K562 (cell line): ENCODE measurements around the gene NFIC. TPM values are rescaled to one million over a fixed set of nuclear protein-coding genes. Genes with fewer than 3 reads are reported as not detected.

Source experiments
- CBFA2T3 ChIP-seq: fragments of 450-650 bp; IDR thresholded peaks from 2 replicates; pipeline ENCODE4 v1.6.1; 2017
- CBX5 ChIP-seq: IDR thresholded peaks from 2 replicates; pipeline ENCODE4 v1.6.1; 2014; ENCODE audit warnings: low read depth, borderline replicate concordance
- ESRRA ChIP-seq: fragments of 450-650 bp; IDR thresholded peaks from 2 replicates; pipeline ENCODE4 v1.6.1; 2014; ENCODE audit warnings: low read depth, mild to moderate bottlenecking, moderate library complexity, borderline replicate concordance
- FUS ChIP-seq: fragments of 200-400 bp; formaldehyde crosslinking; optimal IDR thresholded peaks from 2 replicates; pipeline ENCODE3; 2017; ENCODE audit warnings: low read depth, low read length
- GTF2A2 ChIP-seq: IDR thresholded peaks from 2 replicates; pipeline ENCODE4 v1.6.1; 2016; ENCODE audit warnings: mild to moderate bottlenecking, missing genetic modification characterization, missing compliant biosample characterization
- GTF2E2 ChIP-seq: fragments of 200-800 bp; sonication (Bioruptor generic); IDR thresholded peaks from 2 replicates; pipeline ENCODE4 v1.6.1; 2016; ENCODE audit warnings: missing genetic modification characterization, missing compliant biosample characterization
- NONO ChIP-seq, 2 experiments: fragments of 200-400 bp in 1 of 2; fragments of 450-650 bp in 1 of 2; formaldehyde crosslinking in 1 of 2; IDR thresholded peaks; 2 replicates each; pipeline ENCODE4 v1.6.1; 2017; ENCODE audit warnings: low read depth in 2 of 2, mild to moderate bottlenecking in 2 of 2, moderate library complexity in 2 of 2, low read length in 1 of 2
- PCBP2 ChIP-seq: fragments of 200-400 bp; formaldehyde crosslinking; IDR thresholded peaks from 2 replicates; pipeline ENCODE4 v1.6.1; 2018; ENCODE audit warnings: low read length, low read depth, mild to moderate bottlenecking, moderate library complexity; ENCODE audit not compliant: poor library complexity, severe bottlenecking
- POLR3G ChIP-seq: IDR thresholded peaks from 2 replicates; pipeline ENCODE4 v1.6.1; 2011; ENCODE audit not compliant: insufficient read length, insufficient replicate concordance; ENCODE audit errors: extremely low read depth
- RBFOX2 ChIP-seq: fragments of 200-400 bp; formaldehyde crosslinking; IDR thresholded peaks from 2 replicates; pipeline ENCODE4 v1.6.1; 2017; ENCODE audit warnings: low read depth, mild to moderate bottlenecking, low read length, moderate library complexity
- SNRNP70 ChIP-seq: fragments of 200-400 bp; formaldehyde crosslinking; optimal IDR thresholded peaks from 2 replicates; pipeline ENCODE3; 2017; ENCODE audit warnings: low read depth, low read length
- SPI1 ChIP-seq: IDR thresholded peaks from 2 replicates; pipeline ENCODE4 v1.6.1; 2011; ENCODE audit warnings: low read depth, low read length, control low read depth, borderline replicate concordance
- TSC22D4 ChIP-seq: fragments of 450-650 bp; IDR thresholded peaks from 2 replicates; pipeline ENCODE4 v1.6.1; 2016; ENCODE audit warnings: missing genetic modification characterization, missing biosample characterization, control low read depth
- ZFP1 ChIP-seq: fragments of 450-650 bp; formaldehyde crosslinking; IDR thresholded peaks from 2 replicates; pipeline ENCODE4 v1.4.0; 2020; ENCODE audit warnings: mild to moderate bottlenecking, mixed read lengths
- polyA plus RNA-seq, 8 experiments: library from polyadenylated mRNA; depleted of rRNA in 4 of 8; stranded (reverse) in 5 of 8; unstranded in 3 of 8; fragments of >200 nt; fragmentation: Nextera tagmentation in 2 of 8; fragmentation: Illumina TruSeq in 1 of 8; extraction: Ambion mirVana in 2 of 8; extraction: Trizol in 1 of 8; gene quantifications; 2 replicates each; pipeline versions ENCODE4 v1.2.1 to v1.2.3, GENCODE V29; 2011 to 2014; ENCODE audit warnings: inconsistent platforms in 1 of 8, missing spikeins in 1 of 8
- total RNA-seq, 7 experiments: library from RNA; depleted of rRNA in 6 of 7; stranded (reverse); fragments of >200 nt in 6 of 7; fragmentation: Illumina TruSeq in 2 of 7; extraction: Trizol in 2 of 7; gene quantifications; 2 replicates each; pipeline versions ENCODE4 v1.2.1 to v1.2.3, GENCODE V29; 2011 to 2021; ENCODE audit warnings: low replicate concordance in 1 of 7
- TF ChIP-seq, protein P1 (sequence below): sonication (generic); formaldehyde crosslinking; IDR thresholded peaks from 2 replicates; pipeline ENCODE4 v1.8.1; 2023; ENCODE audit warnings: mild to moderate bottlenecking, missing genetic modification reagents
- TF ChIP-seq, protein P2 (sequence below): sonication (generic); formaldehyde crosslinking; IDR thresholded peaks from 2 replicates; pipeline ENCODE4 v1.8.1; 2023; ENCODE audit warnings: mild to moderate bottlenecking, missing genetic modification reagents
- TF ChIP-seq, protein P3 (sequence below): sonication (generic); formaldehyde crosslinking; IDR thresholded peaks from 2 replicates; pipeline ENCODE4 v1.8.1; 2022; ENCODE audit warnings: missing genetic modification reagents
- TF ChIP-seq, protein P4 (sequence below): sonication (generic); formaldehyde crosslinking; IDR thresholded peaks from 2 replicates; pipeline ENCODE4 v1.8.0; 2022; ENCODE audit warnings: missing genetic modification reagents, mild to moderate bottlenecking, moderate library complexity, borderline replicate concordance
- TF ChIP-seq, protein P5 (sequence below): fragments of 450-650 bp; IDR thresholded peaks from 2 replicates; pipeline ENCODE4 v1.6.1; 2017; ENCODE audit warnings: mild to moderate bottlenecking, moderate library complexity

Gene NFIC
- total and polyA plus RNA-seq, 9 of the 15 experiments (the other 6 are each of a cell fraction or from before 2014, with no cell fraction given), result 0.71 to 62.1 (median 6.9) TPM

DNA sequence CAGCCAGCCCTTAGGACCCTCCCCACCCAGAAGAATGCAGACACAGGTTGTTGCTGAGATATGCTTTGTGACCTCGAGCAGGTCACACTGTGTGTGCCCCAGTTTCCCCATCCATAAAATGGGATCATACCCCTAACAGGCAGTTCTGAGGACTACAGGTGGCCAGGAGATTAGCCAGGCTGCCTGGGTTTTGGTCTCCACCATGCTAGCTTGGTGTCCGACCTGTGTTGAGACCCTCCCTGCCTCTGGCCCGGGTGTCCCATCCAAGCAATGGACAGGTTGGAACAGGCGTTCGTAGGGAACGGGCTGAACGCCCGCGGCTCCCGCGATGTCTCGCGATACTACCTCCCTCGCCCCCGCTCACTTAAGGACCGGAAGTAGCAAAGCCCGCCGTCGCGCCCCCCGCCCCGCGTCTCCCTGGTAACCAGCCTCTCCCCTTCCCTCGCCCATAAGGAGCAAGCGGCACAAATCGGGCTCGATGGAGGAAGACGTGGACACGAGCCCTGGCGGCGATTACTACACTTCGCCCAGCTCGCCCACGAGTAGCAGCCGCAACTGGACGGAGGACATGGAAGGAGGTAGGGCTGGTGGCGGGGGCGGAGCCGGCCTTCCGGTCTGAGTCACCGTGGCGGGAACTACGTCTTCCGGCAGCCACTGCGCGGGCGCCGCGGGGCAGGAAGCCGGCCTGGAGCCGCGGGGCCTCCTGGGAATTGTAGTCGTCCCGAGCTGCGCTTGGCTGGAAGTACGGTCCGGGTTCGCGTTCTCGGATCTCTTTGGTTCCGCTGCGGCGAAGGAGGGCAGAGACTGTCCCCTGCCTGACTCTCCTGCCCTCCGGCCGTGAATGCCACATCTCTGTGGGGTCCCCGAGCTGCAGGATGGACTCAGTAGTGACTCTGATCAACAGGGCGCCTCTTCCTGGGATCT, 68.5 kb downstream of the NFIC start (continued):
- TF ChIP-seq POLR3G (no peak), FUS (no peak), TSC22D4 (tag) (no peak), GTF2E2 (no peak), CBX5 (no peak), SNRNP70 (no peak), CBFA2T3 (no peak), RBFOX2 (peak; percentile 92), GTF2A2 (tag) (no peak), ZFP1 (CRISPR knock-in tag) (no peak), NONO (IDR thresholded peaks at IDR 0.05; ENCODE audit: low read depth in 2 of 2, low read length in 1 of 2) (no peak), ESRRA (peak; percentile 100), SPI1 (no peak), PCBP2 (no peak)
- TF ChIP-seq, protein P1, sequence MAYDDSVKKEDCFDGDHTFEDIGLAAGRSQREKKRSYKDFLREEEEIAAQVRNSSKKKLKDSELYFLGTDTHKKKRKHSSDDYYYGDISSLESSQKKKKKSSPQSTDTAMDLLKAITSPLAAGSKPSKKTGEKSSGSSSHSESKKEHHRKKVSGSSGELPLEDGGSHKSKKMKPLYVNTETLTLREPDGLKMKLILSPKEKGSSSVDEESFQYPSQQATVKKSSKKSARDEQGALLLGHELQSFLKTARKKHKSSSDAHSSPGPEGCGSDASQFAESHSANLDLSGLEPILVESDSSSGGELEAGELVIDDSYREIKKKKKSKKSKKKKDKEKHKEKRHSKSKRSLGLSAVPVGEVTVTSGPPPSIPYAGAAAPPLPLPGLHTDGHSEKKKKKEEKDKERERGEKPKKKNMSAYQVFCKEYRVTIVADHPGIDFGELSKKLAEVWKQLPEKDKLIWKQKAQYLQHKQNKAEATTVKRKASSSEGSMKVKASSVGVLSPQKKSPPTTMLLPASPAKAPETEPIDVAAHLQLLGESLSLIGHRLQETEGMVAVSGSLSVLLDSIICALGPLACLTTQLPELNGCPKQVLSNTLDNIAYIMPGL (CRISPR knock-in tag), result 0 out of 2 replicates have a peak, but pooled peaks have one; percentile 41
- TF ChIP-seq, protein P2, sequence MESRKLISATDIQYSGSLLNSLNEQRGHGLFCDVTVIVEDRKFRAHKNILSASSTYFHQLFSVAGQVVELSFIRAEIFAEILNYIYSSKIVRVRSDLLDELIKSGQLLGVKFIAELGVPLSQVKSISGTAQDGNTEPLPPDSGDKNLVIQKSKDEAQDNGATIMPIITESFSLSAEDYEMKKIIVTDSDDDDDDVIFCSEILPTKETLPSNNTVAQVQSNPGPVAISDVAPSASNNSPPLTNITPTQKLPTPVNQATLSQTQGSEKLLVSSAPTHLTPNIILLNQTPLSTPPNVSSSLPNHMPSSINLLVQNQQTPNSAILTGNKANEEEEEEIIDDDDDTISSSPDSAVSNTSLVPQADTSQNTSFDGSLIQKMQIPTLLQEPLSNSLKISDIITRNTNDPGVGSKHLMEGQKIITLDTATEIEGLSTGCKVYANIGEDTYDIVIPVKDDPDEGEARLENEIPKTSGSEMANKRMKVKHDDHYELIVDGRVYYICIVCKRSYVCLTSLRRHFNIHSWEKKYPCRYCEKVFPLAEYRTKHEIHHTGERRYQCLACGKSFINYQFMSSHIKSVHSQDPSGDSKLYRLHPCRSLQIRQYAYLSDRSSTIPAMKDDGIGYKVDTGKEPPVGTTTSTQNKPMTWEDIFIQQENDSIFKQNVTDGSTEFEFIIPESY (CRISPR knock-in tag), result peak; percentile 71
- TF ChIP-seq, protein P3, sequence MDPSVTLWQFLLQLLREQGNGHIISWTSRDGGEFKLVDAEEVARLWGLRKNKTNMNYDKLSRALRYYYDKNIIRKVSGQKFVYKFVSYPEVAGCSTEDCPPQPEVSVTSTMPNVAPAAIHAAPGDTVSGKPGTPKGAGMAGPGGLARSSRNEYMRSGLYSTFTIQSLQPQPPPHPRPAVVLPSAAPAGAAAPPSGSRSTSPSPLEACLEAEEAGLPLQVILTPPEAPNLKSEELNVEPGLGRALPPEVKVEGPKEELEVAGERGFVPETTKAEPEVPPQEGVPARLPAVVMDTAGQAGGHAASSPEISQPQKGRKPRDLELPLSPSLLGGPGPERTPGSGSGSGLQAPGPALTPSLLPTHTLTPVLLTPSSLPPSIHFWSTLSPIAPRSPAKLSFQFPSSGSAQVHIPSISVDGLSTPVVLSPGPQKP, result no peak
- TF ChIP-seq, protein P4, sequence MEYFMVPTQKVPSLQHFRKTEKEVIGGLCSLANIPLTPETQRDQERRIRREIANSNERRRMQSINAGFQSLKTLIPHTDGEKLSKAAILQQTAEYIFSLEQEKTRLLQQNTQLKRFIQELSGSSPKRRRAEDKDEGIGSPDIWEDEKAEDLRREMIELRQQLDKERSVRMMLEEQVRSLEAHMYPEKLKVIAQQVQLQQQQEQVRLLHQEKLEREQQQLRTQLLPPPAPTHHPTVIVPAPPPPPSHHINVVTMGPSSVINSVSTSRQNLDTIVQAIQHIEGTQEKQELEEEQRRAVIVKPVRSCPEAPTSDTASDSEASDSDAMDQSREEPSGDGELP (CRISPR knock-in tag), result peak; percentile 86
- TF ChIP-seq, protein P5, sequence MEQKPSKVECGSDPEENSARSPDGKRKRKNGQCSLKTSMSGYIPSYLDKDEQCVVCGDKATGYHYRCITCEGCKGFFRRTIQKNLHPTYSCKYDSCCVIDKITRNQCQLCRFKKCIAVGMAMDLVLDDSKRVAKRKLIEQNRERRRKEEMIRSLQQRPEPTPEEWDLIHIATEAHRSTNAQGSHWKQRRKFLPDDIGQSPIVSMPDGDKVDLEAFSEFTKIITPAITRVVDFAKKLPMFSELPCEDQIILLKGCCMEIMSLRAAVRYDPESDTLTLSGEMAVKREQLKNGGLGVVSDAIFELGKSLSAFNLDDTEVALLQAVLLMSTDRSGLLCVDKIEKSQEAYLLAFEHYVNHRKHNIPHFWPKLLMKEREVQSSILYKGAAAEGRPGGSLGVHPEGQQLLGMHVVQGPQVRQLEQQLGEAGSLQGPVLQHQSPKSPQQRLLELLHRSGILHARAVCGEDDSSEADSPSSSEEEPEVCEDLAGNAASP, result no peak
